CD4-positive, alpha-beta T cell treated with Interferon alpha-2 for 1 hour (primary cell): ENCODE results near the gene APOL3.
"Not testable (repeated sequence)": the region's sequence is repeated elsewhere in the genome, so short reads cannot be mapped to it uniquely, and the experiment has no call there.

Source experiments
- DNase-seq, 2 donors: peaks; one replicate each; pipeline ENCODE4 v3.0.0-alpha.2; 2020 to 2022

APOL3 gene

DNA sequence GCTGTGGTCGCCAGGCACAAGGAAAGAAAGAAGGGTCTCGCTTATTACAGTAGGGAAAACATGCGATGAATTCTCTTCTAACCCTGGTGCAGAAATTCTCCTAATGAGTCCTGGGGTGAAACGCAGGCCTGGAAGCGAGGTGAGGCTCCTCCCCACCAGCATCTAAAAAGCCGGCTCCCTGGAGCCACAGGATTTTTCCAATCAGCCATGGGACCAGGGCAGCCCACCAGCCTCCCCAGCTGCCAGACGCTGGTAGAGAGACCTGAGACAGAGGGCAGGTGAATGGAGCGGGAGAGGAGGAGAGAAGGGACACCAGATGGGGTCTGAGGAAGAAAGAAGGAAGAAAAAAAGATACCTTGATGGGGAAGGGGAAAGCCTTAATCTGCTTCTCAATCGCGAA, 28.6 kb downstream of the APOL3 start:
- DNase-seq = no peak

GRCh38 chr22:36129486-36130388, 30.8 kb downstream of the APOL3 start:
- DNase-seq = no peak

DNA sequence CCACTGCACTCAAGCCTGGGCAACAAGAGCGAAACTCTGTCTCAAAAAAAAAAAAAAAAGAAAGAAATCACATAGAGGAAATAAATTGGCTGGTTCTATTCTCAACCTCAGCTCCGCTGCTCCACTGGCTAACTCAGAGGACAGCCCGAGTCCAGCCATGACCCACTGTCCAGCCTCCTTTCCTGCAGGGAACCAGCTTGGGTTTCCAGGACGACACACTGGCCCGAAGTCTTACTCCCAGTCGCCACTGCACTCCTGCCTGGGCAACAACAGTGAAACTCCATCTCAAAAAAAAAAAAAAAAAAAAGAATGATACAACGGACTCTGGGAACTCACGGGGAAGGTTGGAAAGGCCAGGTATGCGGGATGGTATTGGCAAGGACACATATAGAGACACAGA, 31.5 kb downstream of the APOL3 start:
- no peak for DNase-seq

DNA sequence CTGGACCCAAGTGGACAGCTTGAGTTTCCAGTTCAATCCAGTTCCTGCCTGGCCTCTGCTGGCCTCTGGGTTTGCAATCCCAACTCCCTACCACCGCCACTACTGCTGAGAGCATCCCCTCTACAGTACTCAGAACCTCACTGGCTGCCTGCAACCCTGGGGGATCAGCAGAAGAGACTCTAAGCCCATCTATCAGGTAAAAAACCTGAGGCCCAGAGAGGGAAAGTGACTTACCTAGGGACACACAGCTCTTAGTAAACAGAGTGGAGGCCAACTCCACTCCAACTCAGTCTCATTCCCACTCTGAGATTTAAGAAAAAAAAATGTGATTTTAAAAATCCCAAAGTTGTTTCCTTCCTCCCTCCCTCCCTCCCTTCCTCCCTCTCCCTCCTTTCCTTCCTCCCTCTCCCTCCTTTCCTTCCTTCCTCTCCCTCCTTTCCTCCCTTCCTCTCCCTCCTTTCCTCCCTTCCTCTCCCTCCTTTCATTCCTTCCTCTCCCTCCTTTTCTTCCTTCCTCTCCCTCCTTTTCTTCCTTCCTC, 34.5 kb downstream of the APOL3 start:
- no peak for DNase-seq

DNA sequence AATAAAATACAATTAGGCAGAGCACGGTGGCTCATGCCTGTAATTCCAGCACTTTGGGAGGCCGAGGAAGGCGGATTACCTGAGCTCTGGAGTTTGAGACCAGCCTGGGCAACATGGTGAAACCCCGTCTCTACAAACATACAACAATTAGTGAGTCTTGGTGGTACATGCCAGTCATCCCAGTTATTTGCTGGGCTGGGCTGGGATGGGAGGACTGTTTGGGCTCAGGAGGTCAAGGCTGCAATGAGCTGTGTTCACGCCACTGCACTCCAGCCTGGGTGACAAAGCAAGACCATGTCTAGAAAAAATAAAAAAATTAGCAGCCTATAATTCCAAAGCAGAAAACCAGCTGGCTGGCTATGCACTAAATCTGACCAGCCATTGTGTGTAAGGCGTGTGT, 35.1 kb downstream of the APOL3 start:
- DNase-seq = no peak

DNA sequence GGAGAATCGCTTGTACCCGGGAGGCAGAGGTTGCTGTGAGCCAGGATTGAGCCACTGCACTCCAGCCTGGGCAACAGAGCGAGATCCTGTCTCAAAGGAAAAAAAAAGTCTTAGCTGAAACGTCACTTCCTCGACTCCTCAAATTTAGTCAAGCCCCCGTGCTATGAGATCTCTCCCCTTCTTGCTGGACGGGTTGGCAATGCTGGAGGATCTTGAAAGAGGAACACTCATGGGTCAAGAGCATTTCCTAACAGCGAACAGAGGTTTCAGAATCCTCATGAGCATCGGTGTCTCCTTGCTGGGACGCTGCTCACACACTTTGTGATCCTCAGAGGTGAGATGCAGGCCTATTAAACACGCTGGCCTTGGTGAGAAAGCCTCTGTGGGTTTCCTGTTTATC, 35.9 kb downstream of the APOL3 start:
- DNase-seq = no peak

GRCh38 chr22:36123673-36124630, 36.6 kb downstream of the APOL3 start:
- DNase-seq = peak; percentile 94

DNA sequence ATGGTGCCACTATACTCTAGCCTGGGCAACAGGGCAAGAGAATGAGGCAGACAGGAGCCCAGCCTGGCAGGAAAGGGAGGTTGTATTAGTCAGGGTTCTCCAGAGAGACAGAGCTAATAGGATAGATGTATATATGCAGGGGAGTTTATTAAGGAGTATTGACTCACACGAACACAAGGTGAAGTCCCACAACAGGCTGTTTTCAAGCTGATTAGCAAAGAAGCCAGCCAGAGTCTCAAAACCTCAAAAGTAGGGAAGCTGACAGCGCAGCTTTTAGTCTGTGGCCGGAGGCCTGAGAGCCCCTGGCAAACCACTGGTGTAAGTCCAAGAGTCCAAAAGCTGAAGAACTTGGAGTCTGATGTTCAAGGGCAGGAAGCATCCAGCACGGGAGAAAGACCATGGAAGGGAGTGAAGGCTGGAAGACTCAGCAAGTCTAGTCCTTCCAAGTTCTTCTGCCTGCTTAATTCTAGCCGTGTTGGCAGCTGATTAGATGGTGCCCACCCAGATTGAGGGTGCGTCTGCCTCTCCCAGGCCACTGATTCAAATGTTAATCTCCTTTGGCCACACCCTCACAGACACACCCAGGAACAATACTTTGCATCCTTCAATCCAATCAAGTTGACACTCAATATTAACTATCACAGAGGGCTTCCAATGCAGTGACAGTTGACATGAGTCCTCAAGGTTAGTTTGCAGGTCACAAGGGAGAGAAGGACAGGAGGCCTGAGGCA, 39.8 kb downstream of the APOL3 start:
- not testable (repeated sequence) for DNase-seq

DNA sequence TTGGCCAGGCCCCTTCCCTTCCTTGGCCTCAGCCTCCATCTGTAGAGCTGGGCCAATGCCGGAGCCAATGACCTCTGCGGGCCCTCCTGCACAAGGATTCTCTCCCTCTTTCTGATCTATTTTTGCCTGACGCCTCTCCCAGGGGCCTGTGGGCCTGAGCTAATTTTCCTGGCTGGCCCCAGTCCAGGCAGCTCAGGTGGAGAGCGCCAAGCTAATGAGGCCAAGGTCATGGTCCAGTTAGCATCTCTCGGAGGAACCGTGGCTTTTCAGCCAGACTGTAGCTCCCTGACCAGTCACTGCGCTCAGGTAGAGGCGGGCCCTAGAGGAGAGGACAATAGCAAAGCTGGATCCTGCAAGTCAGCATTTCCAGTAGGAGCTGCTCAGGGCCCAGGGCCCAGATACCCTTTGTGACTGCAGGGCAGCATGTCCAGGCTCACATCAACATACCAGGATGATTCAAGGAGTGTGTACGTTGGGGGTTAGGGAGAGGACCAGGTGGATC, 43.5 kb downstream of the APOL3 start:
- no peak for DNase-seq

- DNase-seq = no peak
Measured at GRCh38 chr22:36116127-36116526, 44.4 kb downstream of the APOL3 start.

GRCh38 chr22:36113121-36113520, 47.4 kb downstream of the APOL3 start:
- DNase-seq = no peak

DNA sequence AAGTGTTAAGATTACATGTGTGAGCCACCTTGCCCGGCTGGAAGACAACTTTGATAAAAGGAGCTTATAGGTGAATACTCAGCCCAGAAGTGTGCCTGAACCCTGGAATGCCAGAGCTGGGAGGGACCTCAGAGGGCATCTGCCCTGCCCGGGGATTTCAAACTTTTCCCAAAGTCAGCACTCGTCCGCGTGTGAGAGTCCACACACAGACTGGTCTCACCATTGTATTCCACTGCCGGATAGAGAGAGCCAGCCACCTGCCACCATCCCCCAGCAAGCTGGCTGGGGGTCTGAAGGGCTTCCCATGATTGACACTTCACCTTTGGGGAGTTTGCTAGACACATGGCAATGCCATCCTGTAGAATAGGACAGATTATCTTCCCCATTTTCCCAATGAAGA, 49.2 kb downstream of the APOL3 start:
- no peak for DNase-seq

- DNase-seq = no peak
Measured at GRCh38 chr22:36110306-36110881, 50.2 kb downstream of the APOL3 start.

DNA sequence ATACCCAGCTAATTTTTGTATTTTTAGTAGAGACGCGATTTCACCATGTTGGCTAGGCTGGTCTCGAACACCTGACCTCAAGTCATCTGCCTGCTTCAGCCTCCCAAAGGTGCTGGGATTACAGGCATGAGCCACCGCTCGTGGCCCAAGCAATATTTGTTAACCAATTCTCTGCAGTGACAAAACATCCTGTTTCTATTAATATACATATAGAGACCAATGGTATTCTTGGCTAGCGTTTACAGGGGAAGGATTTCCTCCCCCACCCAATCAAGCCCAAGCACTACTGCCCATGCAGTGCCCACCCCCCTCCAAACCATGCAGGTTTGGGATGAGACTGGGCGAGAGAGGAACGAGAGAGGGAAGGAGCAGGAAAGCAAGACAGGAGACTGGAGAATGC, 53.1 kb downstream of the APOL3 start:
- no peak for DNase-seq

DNA sequence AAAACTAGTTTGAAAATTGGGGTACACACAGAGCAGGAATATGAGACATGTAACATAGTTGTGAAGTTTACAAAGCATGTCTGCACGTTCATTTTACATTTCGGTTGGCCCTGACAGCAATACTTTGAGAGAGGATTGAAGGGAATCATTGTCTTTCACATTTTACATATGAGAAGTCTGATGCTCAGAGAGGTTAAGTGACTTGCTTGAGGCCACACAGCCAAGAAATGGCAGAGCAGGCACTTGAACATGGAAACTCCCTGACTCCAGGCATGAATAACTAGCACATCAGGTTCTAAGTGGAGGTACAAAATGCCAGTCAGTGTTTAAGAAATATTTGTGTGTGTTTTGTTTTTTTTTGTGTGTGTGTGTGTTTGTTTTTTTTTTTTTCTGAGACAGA, 53.6 kb downstream of the APOL3 start:
- no peak for DNase-seq

GRCh38 chr22:36104988-36105387, 55.6 kb downstream of the APOL3 start:
- DNase-seq = no peak

DNA sequence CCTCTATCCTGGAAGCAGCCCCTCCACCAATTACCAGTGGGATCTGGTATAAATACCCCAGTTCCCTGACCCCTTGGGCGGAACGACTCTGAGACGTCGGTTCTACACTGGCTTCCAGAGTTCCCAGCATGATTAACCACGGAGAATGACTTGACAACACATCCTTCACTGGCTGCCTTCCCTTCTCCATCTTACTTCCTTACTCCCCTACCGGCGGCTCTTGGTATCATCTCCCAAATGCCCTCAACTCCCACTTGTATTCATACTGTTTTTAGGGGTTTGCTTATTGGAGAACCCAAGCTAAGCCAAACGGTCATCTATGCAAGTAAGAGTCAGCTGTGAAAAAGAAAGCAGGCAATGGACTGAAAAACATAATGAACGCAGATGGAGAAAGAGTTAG, 56.1 kb downstream of the APOL3 start:
- DNase-seq = no peak

DNA sequence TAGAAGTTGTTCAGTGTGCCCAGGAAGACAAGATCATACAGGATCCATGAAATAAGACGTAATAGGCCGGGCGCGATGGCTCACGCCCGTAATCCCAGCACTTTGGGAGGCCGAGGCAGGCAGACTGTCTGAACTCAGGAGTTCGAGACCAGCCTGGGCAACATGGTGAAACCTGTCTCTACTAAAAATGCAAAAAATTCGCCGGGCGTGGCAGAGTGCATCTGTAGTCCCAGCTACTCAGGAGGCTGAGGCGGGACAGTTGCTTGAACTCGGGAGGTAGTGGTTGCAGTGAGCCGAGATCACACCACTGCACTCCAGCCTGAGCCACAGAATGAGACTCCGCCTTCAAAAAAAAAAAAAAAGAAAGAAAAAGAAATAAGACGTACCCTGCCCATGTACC, 56.7 kb downstream of the APOL3 start:
- no peak for DNase-seq

GRCh38 chr22:36102995-36103394, 57.6 kb downstream of the APOL3 start:
- DNase-seq = no peak

- no peak for DNase-seq
Measured at GRCh38 chr22:36101756-36102155, 58.8 kb downstream of the APOL3 start.

DNA sequence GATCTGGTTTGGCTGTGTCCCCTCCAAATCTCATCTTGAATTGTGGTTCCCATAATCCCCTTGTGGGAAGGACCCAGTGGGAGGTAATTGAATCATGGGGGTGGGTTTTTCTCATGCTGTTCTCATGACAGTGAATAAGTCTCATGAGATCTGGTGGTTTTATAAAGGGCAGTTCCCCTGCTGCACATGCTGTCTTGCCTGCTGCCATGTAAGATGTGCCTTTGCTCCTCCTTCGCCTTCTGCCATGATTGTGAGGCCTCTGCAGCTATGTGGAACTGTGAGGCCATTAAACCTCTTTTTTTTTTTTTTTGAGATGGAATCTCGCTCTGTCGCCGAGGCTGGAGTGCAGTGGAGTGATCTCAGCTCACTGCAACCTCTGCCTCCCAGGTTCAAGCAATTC, 59.6 kb downstream of the APOL3 start:
- DNase-seq = not testable (repeated sequence)

DNA sequence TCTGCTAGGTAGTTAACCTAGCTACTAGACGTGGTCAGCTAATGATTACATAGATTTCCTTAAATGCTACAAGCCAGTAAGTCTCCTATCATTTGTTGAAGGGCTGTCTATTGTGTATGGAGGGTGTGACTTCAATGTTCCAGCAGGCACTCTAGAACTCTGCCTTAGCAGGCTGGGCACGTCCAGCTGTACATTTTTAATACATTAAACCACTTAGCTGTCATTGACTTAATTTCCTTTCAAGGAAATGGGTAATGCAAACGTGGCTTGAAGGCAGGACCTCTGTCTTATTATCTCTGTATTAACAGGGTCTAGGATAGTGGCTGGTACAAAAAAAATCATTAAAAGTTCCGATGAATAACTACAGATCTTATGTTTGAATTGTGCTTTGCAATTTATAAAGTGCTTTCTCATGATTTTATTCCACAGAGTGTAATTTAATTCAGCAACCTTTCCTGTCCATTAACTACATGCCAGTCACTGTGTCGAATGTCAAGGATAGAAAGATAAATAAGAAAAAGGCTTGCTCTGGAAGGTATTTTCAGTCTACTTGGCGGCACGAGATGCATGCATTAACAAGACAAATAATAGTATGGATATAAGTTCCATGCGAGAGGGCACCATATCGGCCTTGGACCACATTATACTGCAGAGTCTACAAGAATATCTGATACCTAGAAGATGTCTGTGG, 60.3 kb downstream of the APOL3 start:
- DNase-seq = no peak
